ENCODE data around the gene CETP.

DNA sequence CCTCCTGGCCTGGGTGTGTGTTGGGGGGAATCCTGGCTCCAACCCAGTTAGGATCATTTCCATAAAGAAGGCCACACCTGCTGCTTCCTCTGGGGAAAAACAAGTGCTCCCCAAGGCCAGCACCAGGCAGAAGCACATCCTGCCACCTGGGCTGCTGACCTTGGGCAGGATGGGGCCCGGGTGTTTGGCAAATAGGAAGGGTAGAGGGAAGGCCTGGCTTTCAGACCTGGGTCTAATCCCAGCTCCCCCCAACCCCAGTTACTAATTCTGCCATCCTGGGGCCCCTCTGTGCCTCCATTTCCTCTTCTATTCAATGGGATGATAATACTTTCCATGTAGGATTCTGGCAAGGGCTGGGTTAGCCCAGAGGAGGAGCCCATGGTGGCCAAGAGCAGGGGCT, 24.6 kb downstream of the CETP start:
- TF ChIP-seq, protein P1, sequence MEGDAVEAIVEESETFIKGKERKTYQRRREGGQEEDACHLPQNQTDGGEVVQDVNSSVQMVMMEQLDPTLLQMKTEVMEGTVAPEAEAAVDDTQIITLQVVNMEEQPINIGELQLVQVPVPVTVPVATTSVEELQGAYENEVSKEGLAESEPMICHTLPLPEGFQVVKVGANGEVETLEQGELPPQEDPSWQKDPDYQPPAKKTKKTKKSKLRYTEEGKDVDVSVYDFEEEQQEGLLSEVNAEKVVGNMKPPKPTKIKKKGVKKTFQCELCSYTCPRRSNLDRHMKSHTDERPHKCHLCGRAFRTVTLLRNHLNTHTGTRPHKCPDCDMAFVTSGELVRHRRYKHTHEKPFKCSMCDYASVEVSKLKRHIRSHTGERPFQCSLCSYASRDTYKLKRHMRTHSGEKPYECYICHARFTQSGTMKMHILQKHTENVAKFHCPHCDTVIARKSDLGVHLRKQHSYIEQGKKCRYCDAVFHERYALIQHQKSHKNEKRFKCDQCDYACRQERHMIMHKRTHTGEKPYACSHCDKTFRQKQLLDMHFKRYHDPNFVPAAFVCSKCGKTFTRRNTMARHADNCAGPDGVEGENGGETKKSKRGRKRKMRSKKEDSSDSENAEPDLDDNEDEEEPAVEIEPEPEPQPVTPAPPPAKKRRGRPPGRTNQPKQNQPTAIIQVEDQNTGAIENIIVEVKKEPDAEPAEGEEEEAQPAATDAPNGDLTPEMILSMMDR (IDR thresholded peaks at IDR 0.05) = no peak
- TF ChIP-seq POLR2AphosphoS5 (IDR thresholded peaks at IDR 0.05) = no peak
- no peak for TF ChIP-seq POLR2A (IDR thresholded peaks at IDR 0.05; ENCODE audit: low read depth)
- TF ChIP-seq EP300 (IDR thresholded peaks at IDR 0.05) = no peak
